Vagina (tissue), 2 donors: ENCODE data around the gene SLC8A2.

Experiments used
- POLR2A ChIP-seq, 2 donors: fragments of 450-650 bp; IDR thresholded peaks; one replicate each; pipeline ENCODE4 v1.6.1; 2017; ENCODE audit warnings: antibody characterized with exemption in 2 of 2, mild to moderate bottlenecking in 2 of 2, moderate library complexity in 2 of 2
- POLR2AphosphoS5 ChIP-seq, 2 donors: sonication (generic); formaldehyde crosslinking; IDR thresholded peaks; one replicate each; pipeline ENCODE4 v1.9.0; 2017; ENCODE audit warnings: antibody characterized with exemption in 2 of 2, mild to moderate bottlenecking in 2 of 2, low read depth in 1 of 2; ENCODE audit not compliant: insufficient read depth in 1 of 2
- TF ChIP-seq, protein P1 (sequence below), 3 experiments: fragments of 450-650 bp in 2 of 3; fragments of 200-600 bp in 1 of 3; sonication (generic) in 1 of 3; IDR thresholded peaks; one replicate each; pipeline ENCODE4 v1.5.1; 2017 to 2019; ENCODE audit warnings: antibody characterized with exemption in 3 of 3, mild to moderate bottlenecking in 2 of 3, moderate library complexity in 2 of 3

- TF ChIP-seq, protein P1, sequence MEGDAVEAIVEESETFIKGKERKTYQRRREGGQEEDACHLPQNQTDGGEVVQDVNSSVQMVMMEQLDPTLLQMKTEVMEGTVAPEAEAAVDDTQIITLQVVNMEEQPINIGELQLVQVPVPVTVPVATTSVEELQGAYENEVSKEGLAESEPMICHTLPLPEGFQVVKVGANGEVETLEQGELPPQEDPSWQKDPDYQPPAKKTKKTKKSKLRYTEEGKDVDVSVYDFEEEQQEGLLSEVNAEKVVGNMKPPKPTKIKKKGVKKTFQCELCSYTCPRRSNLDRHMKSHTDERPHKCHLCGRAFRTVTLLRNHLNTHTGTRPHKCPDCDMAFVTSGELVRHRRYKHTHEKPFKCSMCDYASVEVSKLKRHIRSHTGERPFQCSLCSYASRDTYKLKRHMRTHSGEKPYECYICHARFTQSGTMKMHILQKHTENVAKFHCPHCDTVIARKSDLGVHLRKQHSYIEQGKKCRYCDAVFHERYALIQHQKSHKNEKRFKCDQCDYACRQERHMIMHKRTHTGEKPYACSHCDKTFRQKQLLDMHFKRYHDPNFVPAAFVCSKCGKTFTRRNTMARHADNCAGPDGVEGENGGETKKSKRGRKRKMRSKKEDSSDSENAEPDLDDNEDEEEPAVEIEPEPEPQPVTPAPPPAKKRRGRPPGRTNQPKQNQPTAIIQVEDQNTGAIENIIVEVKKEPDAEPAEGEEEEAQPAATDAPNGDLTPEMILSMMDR (IDR thresholded peaks at IDR 0.05) = no peak
- TF ChIP-seq POLR2AphosphoS5 (IDR thresholded peaks at IDR 0.05; ENCODE audit: insufficient read depth in 1 of 2, low read depth in 1 of 2) = no peak
- no peak for TF ChIP-seq POLR2A (IDR thresholded peaks at IDR 0.05)
Measured at GRCh38 chr19:47414469-47414868, 57.2 kb downstream of the SLC8A2 start.
